ENCODE data around the gene CLDN10.

DNA sequence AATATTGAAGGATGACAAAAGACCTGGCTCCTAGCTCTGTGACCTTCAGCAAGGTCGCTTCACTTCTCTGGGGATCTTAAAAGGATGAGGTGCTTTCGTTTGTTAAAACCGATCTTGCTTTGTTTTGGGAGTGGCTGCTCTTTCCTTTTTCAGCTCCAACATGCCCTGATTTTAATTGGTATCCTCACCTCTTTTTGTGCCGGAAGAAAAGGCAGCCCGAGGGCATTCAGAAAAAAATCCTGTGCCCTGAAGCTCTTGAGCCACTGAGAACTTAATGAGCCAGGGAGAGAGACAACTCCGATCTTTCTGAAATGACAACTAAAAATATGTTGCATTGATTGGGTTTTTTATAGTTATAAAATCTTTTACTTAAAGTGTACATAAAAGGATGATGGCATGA, 19.4 kb downstream of the CLDN10 start:
- TF ChIP-seq REST (IDR thresholded peaks at IDR 0.05; ENCODE audit: low read depth) (no peak), TEAD4 (IDR thresholded peaks at IDR 0.05) (no peak), CREB1 (IDR thresholded peaks at IDR 0.05; ENCODE audit: low read depth) (no peak), FOXM1 (IDR thresholded peaks at IDR 0.05; ENCODE audit: borderline replicate concordance, low read depth) (no peak), RAD21 (IDR thresholded peaks at IDR 0.05; ENCODE audit: low read depth) (no peak), ZBTB7A (IDR thresholded peaks at IDR 0.05; ENCODE audit: low read depth) (no peak), EGR1 (IDR thresholded peaks at IDR 0.05) (no peak)
- TF ChIP-seq, protein P1, sequence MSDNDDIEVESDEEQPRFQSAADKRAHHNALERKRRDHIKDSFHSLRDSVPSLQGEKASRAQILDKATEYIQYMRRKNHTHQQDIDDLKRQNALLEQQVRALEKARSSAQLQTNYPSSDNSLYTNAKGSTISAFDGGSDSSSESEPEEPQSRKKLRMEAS (IDR thresholded peaks at IDR 0.05) = no peak

Measured in Ishikawa (cell line).